Progenitor cell of endocrine pancreas (in vitro differentiated cells): ENCODE results near the gene ITCH. TPM values are rescaled to one million over a fixed set of nuclear protein-coding genes. Genes with fewer than 3 reads are reported as not detected.

Source experiments
- DNase-seq: peaks from one replicate; pipeline ENCODE4 v3.0.0; 2021; ENCODE audit warnings: low spot score; ENCODE audit not compliant: unreplicated experiment
- H3K27ac Mint-ChIP-seq: 2 replicates; pipeline ENCODE4 v1.8.0; 2021; ENCODE audit warnings: mild to moderate bottlenecking, moderate library complexity, mixed read lengths
- H3K27me3 Mint-ChIP-seq: 2 replicates; pipeline ENCODE4 v1.8.0; 2021; ENCODE audit warnings: mixed read lengths
- H3K36me3 Mint-ChIP-seq: 2 replicates; pipeline ENCODE4 v1.8.0; 2022; ENCODE audit warnings: mixed read lengths; ENCODE audit not compliant: insufficient read depth
- H3K4me1 Mint-ChIP-seq: 2 replicates; pipeline ENCODE4 v1.8.0; 2021; ENCODE audit warnings: low read depth, mixed read lengths
- H3K4me3 Mint-ChIP-seq: 2 replicates; pipeline ENCODE4 v1.8.0; 2021; ENCODE audit warnings: low read depth, mild to moderate bottlenecking, moderate library complexity, mixed read lengths
- H3K9me3 Mint-ChIP-seq: 2 replicates; pipeline ENCODE4 v1.8.0; 2021; ENCODE audit warnings: low read depth, mixed read lengths
- CTCF ChIP-seq: fragments of 200-600 bp; sonication (generic); IDR thresholded peaks from one replicate; pipeline ENCODE4 v1.5.0; 2021; ENCODE audit warnings: antibody characterized with exemption, mild to moderate bottlenecking; ENCODE audit not compliant: unreplicated experiment
- total RNA-seq: library from RNA; stranded (reverse); gene quantifications from 2 replicates; pipeline ENCODE4 v1.2.1, GENCODE V29; 2021

The ITCH gene
- total RNA-seq, 1 donor from 2014 or later, result 83.9 TPM

- peaks cover 40% of the 10 kb centered on the region for H3K36me3 Mint-ChIP-seq
- no peak overlapping the region for H3K4me3 Mint-ChIP-seq
- TF ChIP-seq CTCF, result no peak
- DNase-seq, result no peak
- H3K4me1 Mint-ChIP-seq, result no peaks in the 10 kb centered on the region
- H3K9me3 Mint-ChIP-seq, result no peaks in the 10 kb centered on the region
- H3K27ac Mint-ChIP-seq, result no peak overlapping the region
- H3K27me3 Mint-ChIP-seq, result no peaks in the 10 kb centered on the region
Measured at GRCh38 chr20:34535301-34535840, 172.3 kb downstream of the ITCH start.

GRCh38 chr20:34535857-34536256 lies 172.8 kb downstream of the ITCH start:
- H3K36me3 Mint-ChIP-seq, result peaks cover 43% of the 10 kb centered on the region
- H3K9me3 Mint-ChIP-seq, result no peaks in the 10 kb centered on the region
- H3K4me1 Mint-ChIP-seq, result no peaks in the 10 kb centered on the region
- no peak for TF ChIP-seq CTCF
- H3K27ac Mint-ChIP-seq, result no peak overlapping the region
- DNase-seq, result no peak
- no peaks in the 10 kb centered on the region for H3K27me3 Mint-ChIP-seq
- H3K4me3 Mint-ChIP-seq, result no peak overlapping the region

GRCh38 chr20:34536798-34537394 lies 173.8 kb downstream of the ITCH start:
- H3K27ac Mint-ChIP-seq, result no peak overlapping the region
- H3K27me3 Mint-ChIP-seq, result no peaks in the 10 kb centered on the region
- DNase-seq, result no peak
- peaks cover 47% of the 10 kb centered on the region for H3K36me3 Mint-ChIP-seq
- H3K4me3 Mint-ChIP-seq, result no peak overlapping the region
- H3K4me1 Mint-ChIP-seq, result no peaks in the 10 kb centered on the region
- peak; percentile 53 for TF ChIP-seq CTCF
- H3K9me3 Mint-ChIP-seq, result no peaks in the 10 kb centered on the region

GRCh38 chr20:34537651-34538050 lies 174.6 kb downstream of the ITCH start:
- no peaks in the 10 kb centered on the region for H3K4me1 Mint-ChIP-seq
- H3K9me3 Mint-ChIP-seq, result no peaks in the 10 kb centered on the region
- no peaks in the 10 kb centered on the region for H3K27me3 Mint-ChIP-seq
- DNase-seq, result no peak
- H3K27ac Mint-ChIP-seq, result no peak overlapping the region
- peaks cover 49% of the 10 kb centered on the region for H3K36me3 Mint-ChIP-seq
- H3K4me3 Mint-ChIP-seq, result no peak overlapping the region
- TF ChIP-seq CTCF, result no peak

- Mint-ChIP-seq H3K27me3 (no peaks in the 10 kb centered on the region), H3K36me3 (peaks cover 48% of the 10 kb centered on the region), H3K4me1 (peaks cover 4% of the 10 kb centered on the region), H3K9me3 (no peaks in the 10 kb centered on the region), H3K4me3 (no peak overlapping the region), H3K27ac (peak overlapping the region; percentile 23)
- TF ChIP-seq CTCF, result peak; percentile 83
- peak; percentile 52 for DNase-seq
Measured at GRCh38 chr20:34538671-34539123, 175.6 kb downstream of the ITCH start.
